HCT116 (cell line): Measurements from ENCODE around the gene LTC4S. TPM values are rescaled to one million over a fixed set of nuclear protein-coding genes. Genes with fewer than 3 reads are reported as not detected.

Source experiments
- ATAC-seq: fragments of 200-7000 bp; cut with Tn5 transposase; 2 replicates; pipeline ENCODE4 v1.9.1; 2020; ENCODE audit warnings: mild to moderate bottlenecking, moderate library complexity
- BruUV-seq: library from RNA; stranded (reverse); fragments of 400-500 nt; replicated peaks from 2 replicates; lab custom pipeline; 2021; lab: Mats Ljungman, UMichigan
- CTCF ChIA-PET: fragments of 300-600 bp; sonication (Branson Sonifier 250); formaldehyde crosslinking; loops from one replicate; lab custom pipeline; 2021; ENCODE audit warnings: antibody characterized with exemption; lab: Charles Lee
- POLR2A ChIA-PET: fragments of 300-600, 350-600 bp; sonication (Branson Sonifier 250); formaldehyde crosslinking; loops from one replicate; lab custom pipeline; 2021; ENCODE audit warnings: antibody characterized with exemption; lab: Charles Lee
- RAD21 ChIA-PET, 2 experiments: fragments of 300-600 bp; sonication (Branson Sonifier 250); formaldehyde crosslinking; loops; one replicate each; lab custom pipeline; 2023; ENCODE audit warnings: low total read pairs in 2 of 2; ENCODE audit not compliant: uncharacterized antibody in 2 of 2, unreplicated experiment in 2 of 2, low non-redundant PET in 1 of 2; lab: Charles Lee
- DNase-seq: peaks from one replicate; pipeline ENCODE4 v3.0.0-alpha.2; 2010; ENCODE audit warnings: low read depth, low spot score
- H2AFZ ChIP-seq: fragments of 200-600 bp; shearing (Covaris generic), sonication (generic); 2 replicates; pipeline ENCODE4 v1.6.1; 2017; ENCODE audit warnings: low read depth, mixed run types, mixed read lengths, antibody characterized with exemption, low read length; ENCODE audit not compliant: poor library complexity, severe bottlenecking
- H3K27ac ChIP-seq: 2 replicates; pipeline ENCODE4 v1.5.1; 2012; ENCODE audit warnings: low read depth, low read length
- H3K27me3 ChIP-seq: fragments of 200-600 bp; sonication (generic); 2 replicates; pipeline ENCODE4 v1.6.1; 2016; ENCODE audit warnings: mixed run types, low read length, mixed read lengths; ENCODE audit not compliant: insufficient read depth
- H3K36me3 ChIP-seq, 2 experiments: fragments of 200-500 bp in 1 of 2; fragments of 200-600 bp in 1 of 2; sonication (Bioruptor generic) in 1 of 2; sonication (generic) in 1 of 2; 2 replicates each; pipeline versions ENCODE4 v1.5.1 to v1.6.1; 2014 to 2016; ENCODE audit warnings: low read length in 2 of 2, inconsistent platforms in 1 of 2, mixed read lengths in 1 of 2, mixed run types in 1 of 2; ENCODE audit not compliant: insufficient read depth in 2 of 2, control insufficient read depth in 1 of 2
- H3K4me1 ChIP-seq, 2 experiments: fragments of 200-600 bp in 1 of 2; sonication (generic) in 1 of 2; 2 replicates each; pipeline versions ENCODE4 v1.5.1 to v1.6.1; 2012 to 2017; ENCODE audit warnings: low read length in 2 of 2, inconsistent platforms in 1 of 2, mild to moderate bottlenecking in 1 of 2, mixed read lengths in 1 of 2, mixed run types in 1 of 2, moderate library complexity in 1 of 2; ENCODE audit not compliant: insufficient read depth in 2 of 2, control insufficient read depth in 1 of 2
- H3K4me2 ChIP-seq: fragments of 200-600 bp; sonication (generic); 2 replicates; pipeline ENCODE4 v1.6.1; 2017; ENCODE audit warnings: mixed run types, low read length, mixed read lengths
- H3K4me3 ChIP-seq, 2 experiments: fragments of 200-600 bp in 1 of 2; sonication (generic) in 1 of 2; replicated peaks in 1 of 2; 2 replicates each; pipeline ENCODE4 v1.5.1; 2011 to 2016; ENCODE audit warnings: low read length in 2 of 2, control low read depth in 1 of 2, low read depth in 1 of 2, mild to moderate bottlenecking in 1 of 2, mixed read lengths in 1 of 2, mixed run types in 1 of 2
- H3K79me2 ChIP-seq: fragments of 200-600 bp; sonication (generic); 2 replicates; pipeline ENCODE4 v1.6.1; 2017; ENCODE audit warnings: mild to moderate bottlenecking, mixed run types, low read length, moderate library complexity, mixed read lengths; ENCODE audit not compliant: insufficient read depth
- H3K9ac ChIP-seq: fragments of 200-600 bp; sonication (generic); 2 replicates; pipeline ENCODE4 v1.6.1; 2016; ENCODE audit warnings: low read length, mixed read lengths
- H3K9me2 ChIP-seq: fragments of 200-600 bp; sonication (generic), shearing (Covaris generic); 2 replicates; pipeline ENCODE4 v1.6.1; 2017; ENCODE audit warnings: mixed run types, mild to moderate bottlenecking, moderate library complexity; ENCODE audit not compliant: insufficient read depth
- H3K9me3 ChIP-seq, 2 experiments: fragments of 200-500 bp in 1 of 2; fragments of 200-600 bp in 1 of 2; sonication (Bioruptor generic) in 1 of 2; sonication (generic) in 1 of 2; 2 replicates each; pipeline ENCODE4 v1.6.1; 2014 to 2017; ENCODE audit warnings: low read length in 2 of 2, mixed read lengths in 2 of 2, inconsistent platforms in 1 of 2, low read depth in 1 of 2, mild to moderate bottlenecking in 1 of 2, mixed run types in 1 of 2, moderate library complexity in 1 of 2; ENCODE audit not compliant: control insufficient read depth in 1 of 2, insufficient read depth in 1 of 2
- H4K20me1 ChIP-seq: fragments of 200-600 bp; sonication (generic), shearing (Covaris generic); 2 replicates; pipeline ENCODE4 v1.6.1; 2017; ENCODE audit warnings: mixed run types, mild to moderate bottlenecking, moderate library complexity; ENCODE audit not compliant: insufficient read depth
- CEBPB ChIP-seq: IDR thresholded peaks from 2 replicates; pipeline ENCODE4 v1.6.1; 2012; ENCODE audit warnings: low read depth
- EGR1 ChIP-seq: IDR thresholded peaks from 2 replicates; pipeline ENCODE4 v1.6.1; 2012; ENCODE audit warnings: low read depth
- ELF1 ChIP-seq: IDR thresholded peaks from 2 replicates; pipeline ENCODE4 v1.6.1; 2012; ENCODE audit warnings: low read depth, borderline replicate concordance
- EZH2 ChIP-seq: fragments of 200-600 bp; sonication (generic); IDR thresholded peaks from 2 replicates; pipeline ENCODE4 v1.6.1; 2017; ENCODE audit warnings: antibody characterized with exemption, mixed run types
- FOSL1 ChIP-seq: IDR thresholded peaks from 2 replicates; pipeline ENCODE4 v1.6.1; 2012; ENCODE audit warnings: low read depth
- POLR2A ChIP-seq: IDR thresholded peaks from 2 replicates; pipeline ENCODE4 v1.7.0; 2011; ENCODE audit warnings: borderline replicate concordance; ENCODE audit not compliant: insufficient read depth, insufficient read length; ENCODE audit errors: extremely low read depth
- POLR2AphosphoS5 ChIP-seq: IDR thresholded peaks from 2 replicates; pipeline ENCODE4 v1.6.1; 2011; ENCODE audit warnings: mild to moderate bottlenecking, low read depth, low read length, moderate library complexity
- RAD21 ChIP-seq: IDR thresholded peaks from 2 replicates; pipeline ENCODE4 v1.6.1; 2012; ENCODE audit warnings: low read depth, mild to moderate bottlenecking
- SIN3A ChIP-seq: IDR thresholded peaks from 2 replicates; pipeline ENCODE4 v1.6.1; 2012; ENCODE audit warnings: low read depth
- SP1 ChIP-seq: IDR thresholded peaks from 2 replicates; pipeline ENCODE4 v1.6.1; 2012; ENCODE audit warnings: low read depth
- TCF7L2 ChIP-seq: IDR thresholded peaks from 2 replicates; pipeline ENCODE4 v1.7.0; 2011; ENCODE audit warnings: borderline replicate concordance, inconsistent platforms; ENCODE audit not compliant: insufficient read depth, insufficient read length; ENCODE audit errors: extremely low read depth
- ZNF274 ChIP-seq: fragments of 200-500 bp; sonication (Bioruptor generic); IDR thresholded peaks from 2 replicates; pipeline ENCODE4 v1.6.1; 2014; ENCODE audit warnings: mild to moderate bottlenecking, low read depth, low read length, inconsistent platforms
- intact Hi-C: fragments of 100-400 bp; cut with micrococcal nuclease; formaldehyde crosslinking; loops from 2 replicates; pipeline ENCODE4 v1.10.0; 2022
- total RNA-seq: library from RNA; stranded (reverse); gene quantifications from one replicate; pipeline ENCODE4 v1.2.1, GENCODE V29; 2021; ENCODE audit not compliant: unreplicated experiment
- TF ChIP-seq, protein P1 (sequence below): IDR thresholded peaks from 2 replicates; pipeline ENCODE4 v1.6.1; 2012; ENCODE audit warnings: low read depth
- TF ChIP-seq, protein P2 (sequence below), 3 experiments: fragments of 200-600 bp in 1 of 3; sonication (generic) in 1 of 3; IDR thresholded peaks in 2 of 3; conservative IDR thresholded peaks in 1 of 3; 2 replicates each; pipeline ENCODE4 v1.5.1; 2012 to 2017; ENCODE audit warnings: low read depth in 2 of 3, low read length in 2 of 3, antibody characterized with exemption in 1 of 3, borderline replicate concordance in 1 of 3, control low read depth in 1 of 3, mild to moderate bottlenecking in 1 of 3, mixed read lengths in 1 of 3, mixed run types in 1 of 3, moderate library complexity in 1 of 3; ENCODE audit not compliant: insufficient read depth in 1 of 3
- TF ChIP-seq, protein P3 (sequence below): IDR thresholded peaks from 2 replicates; pipeline ENCODE4 v1.6.1; 2011; ENCODE audit warnings: mild to moderate bottlenecking, low read length, moderate library complexity; ENCODE audit not compliant: insufficient replicate concordance; ENCODE audit errors: extremely low read depth

Gene LTC4S
- total RNA-seq, 1 experiment from 2014 or later: 5.0 TPM

DNA sequence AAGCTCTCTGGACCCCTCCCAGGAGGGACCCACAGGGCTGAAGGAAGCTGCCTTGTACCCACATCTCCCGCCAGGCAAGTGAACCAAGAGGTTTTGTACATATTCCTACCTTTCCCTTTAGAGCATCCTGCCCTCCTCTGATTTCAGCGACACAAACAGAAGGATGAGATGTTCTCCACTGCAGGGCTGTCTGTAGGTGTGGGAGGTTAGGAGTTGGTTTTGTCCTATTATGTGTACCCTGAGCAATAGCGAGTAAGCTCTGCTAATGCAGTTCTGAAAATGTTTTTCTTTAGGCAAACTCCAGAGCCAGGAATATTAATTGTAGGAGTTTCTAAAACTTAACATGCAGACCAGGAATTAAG, 39.9 kb downstream of the LTC4S start:
- Histone ChIP-seq H3K9me3 (no peaks in the 10 kb centered on the region), H3K4me3 (no peak overlapping the region), H3K79me2 (peaks cover 30% of the 10 kb centered on the region), H3K4me2 (no peak overlapping the region), H3K36me3 (peaks cover 49 to 62% of the 10 kb centered on the region in 2 experiments), H3K27me3 (no peaks in the 10 kb centered on the region), H3K9me2 (no peaks in the 10 kb centered on the region), H2AFZ (no peak overlapping the region), H3K4me1 (no peaks in the 10 kb centered on the region), H3K27ac (no peak overlapping the region), H3K9ac (no peak overlapping the region), H4K20me1 (peaks cover 4% of the 10 kb centered on the region; the same call in 1 of the 2 replicates)
- intact Hi-C loops: no loop called here
- ChIA-PET RAD21 (no interaction called here), CTCF (no interaction called here), POLR2A (no interaction called here)
- DNase-seq (no peak), ATAC-seq (no peak)
- TF ChIP-seq EGR1: no peak
- TF ChIP-seq ELF1: no peak
- TF ChIP-seq, protein P1, sequence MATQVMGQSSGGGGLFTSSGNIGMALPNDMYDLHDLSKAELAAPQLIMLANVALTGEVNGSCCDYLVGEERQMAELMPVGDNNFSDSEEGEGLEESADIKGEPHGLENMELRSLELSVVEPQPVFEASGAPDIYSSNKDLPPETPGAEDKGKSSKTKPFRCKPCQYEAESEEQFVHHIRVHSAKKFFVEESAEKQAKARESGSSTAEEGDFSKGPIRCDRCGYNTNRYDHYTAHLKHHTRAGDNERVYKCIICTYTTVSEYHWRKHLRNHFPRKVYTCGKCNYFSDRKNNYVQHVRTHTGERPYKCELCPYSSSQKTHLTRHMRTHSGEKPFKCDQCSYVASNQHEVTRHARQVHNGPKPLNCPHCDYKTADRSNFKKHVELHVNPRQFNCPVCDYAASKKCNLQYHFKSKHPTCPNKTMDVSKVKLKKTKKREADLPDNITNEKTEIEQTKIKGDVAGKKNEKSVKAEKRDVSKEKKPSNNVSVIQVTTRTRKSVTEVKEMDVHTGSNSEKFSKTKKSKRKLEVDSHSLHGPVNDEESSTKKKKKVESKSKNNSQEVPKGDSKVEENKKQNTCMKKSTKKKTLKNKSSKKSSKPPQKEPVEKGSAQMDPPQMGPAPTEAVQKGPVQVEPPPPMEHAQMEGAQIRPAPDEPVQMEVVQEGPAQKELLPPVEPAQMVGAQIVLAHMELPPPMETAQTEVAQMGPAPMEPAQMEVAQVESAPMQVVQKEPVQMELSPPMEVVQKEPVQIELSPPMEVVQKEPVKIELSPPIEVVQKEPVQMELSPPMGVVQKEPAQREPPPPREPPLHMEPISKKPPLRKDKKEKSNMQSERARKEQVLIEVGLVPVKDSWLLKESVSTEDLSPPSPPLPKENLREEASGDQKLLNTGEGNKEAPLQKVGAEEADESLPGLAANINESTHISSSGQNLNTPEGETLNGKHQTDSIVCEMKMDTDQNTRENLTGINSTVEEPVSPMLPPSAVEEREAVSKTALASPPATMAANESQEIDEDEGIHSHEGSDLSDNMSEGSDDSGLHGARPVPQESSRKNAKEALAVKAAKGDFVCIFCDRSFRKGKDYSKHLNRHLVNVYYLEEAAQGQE: no peak
- no peak for TF ChIP-seq RAD21
- TF ChIP-seq POLR2AphosphoS5: no peak
- TF ChIP-seq SP1: no peak
- no peak for TF ChIP-seq POLR2A
- TF ChIP-seq EZH2: no peak
- TF ChIP-seq, protein P2, sequence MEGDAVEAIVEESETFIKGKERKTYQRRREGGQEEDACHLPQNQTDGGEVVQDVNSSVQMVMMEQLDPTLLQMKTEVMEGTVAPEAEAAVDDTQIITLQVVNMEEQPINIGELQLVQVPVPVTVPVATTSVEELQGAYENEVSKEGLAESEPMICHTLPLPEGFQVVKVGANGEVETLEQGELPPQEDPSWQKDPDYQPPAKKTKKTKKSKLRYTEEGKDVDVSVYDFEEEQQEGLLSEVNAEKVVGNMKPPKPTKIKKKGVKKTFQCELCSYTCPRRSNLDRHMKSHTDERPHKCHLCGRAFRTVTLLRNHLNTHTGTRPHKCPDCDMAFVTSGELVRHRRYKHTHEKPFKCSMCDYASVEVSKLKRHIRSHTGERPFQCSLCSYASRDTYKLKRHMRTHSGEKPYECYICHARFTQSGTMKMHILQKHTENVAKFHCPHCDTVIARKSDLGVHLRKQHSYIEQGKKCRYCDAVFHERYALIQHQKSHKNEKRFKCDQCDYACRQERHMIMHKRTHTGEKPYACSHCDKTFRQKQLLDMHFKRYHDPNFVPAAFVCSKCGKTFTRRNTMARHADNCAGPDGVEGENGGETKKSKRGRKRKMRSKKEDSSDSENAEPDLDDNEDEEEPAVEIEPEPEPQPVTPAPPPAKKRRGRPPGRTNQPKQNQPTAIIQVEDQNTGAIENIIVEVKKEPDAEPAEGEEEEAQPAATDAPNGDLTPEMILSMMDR (IDR thresholded peaks at IDR 0.05 in 2 of 3, conservative IDR thresholded peaks at IDR 0.05 in 1 of 3; ENCODE audit: borderline replicate concordance in 1 of 3, insufficient read depth in 1 of 3, low read depth in 2 of 3, low read length in 2 of 3): no peak
- TF ChIP-seq, protein P3, sequence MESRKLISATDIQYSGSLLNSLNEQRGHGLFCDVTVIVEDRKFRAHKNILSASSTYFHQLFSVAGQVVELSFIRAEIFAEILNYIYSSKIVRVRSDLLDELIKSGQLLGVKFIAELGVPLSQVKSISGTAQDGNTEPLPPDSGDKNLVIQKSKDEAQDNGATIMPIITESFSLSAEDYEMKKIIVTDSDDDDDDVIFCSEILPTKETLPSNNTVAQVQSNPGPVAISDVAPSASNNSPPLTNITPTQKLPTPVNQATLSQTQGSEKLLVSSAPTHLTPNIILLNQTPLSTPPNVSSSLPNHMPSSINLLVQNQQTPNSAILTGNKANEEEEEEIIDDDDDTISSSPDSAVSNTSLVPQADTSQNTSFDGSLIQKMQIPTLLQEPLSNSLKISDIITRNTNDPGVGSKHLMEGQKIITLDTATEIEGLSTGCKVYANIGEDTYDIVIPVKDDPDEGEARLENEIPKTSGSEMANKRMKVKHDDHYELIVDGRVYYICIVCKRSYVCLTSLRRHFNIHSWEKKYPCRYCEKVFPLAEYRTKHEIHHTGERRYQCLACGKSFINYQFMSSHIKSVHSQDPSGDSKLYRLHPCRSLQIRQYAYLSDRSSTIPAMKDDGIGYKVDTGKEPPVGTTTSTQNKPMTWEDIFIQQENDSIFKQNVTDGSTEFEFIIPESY: no peak
- TF ChIP-seq CEBPB: no peak
- TF ChIP-seq FOSL1: no peak
- no peak for TF ChIP-seq TCF7L2
- TF ChIP-seq ZNF274: no peak
- no peak for TF ChIP-seq SIN3A
- no TSS peak for BruUV-seq
